ENCODE results near the gene RAB10.

Gene RAB10

DNA sequence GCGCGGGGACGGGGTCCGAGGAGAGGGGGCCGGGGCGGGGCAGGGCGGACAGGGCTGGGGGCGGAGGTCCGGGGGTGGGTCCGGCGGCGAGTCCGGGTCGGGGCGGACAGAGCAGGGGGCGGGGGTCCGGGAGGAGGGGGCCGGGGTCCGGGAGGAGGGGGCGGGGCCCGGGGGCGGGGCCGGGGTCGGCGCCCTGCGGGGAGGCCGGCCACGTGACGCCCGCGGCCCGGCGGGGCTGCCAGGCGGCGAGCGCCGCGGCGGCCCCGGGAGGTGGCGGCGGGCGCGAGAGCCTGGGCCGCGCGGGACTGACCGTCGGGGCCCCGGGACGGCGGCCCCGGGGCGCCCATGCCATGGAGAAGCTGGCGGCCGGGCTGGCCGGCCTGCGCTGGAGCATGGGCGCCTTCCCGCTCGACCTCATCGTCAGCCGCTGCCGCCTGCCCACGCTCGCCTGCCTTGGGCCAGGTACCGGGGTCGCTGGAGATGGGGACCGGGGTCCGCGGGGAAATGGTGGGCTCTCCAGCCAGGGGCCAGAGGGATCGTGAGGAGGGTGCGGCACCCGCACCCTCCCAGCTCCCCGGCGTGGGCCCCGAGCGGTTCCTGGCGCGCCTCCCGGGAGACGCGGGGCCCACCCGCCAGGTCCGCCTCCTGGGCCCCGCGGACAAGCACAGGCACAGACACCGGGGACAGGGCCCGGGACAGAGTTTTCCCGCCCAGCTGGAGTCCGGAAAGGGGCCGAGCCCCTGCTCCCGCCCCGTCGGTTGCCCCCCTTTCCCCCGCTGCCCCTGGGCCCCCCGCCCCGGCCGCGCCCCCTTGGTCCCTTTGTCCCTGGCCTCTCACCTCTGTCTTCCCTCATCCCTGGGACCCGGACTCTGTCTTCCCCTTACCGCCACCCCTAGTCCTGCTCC is 139.2 kb downstream of the RAB10 start, which contains the start of gene GAREM2:
GAREM2 (plus strand) TSS at position 218 of the 905 bp plus-strand sequence; CDS start at position 351, 133 bp downstream.
- Histone ChIP-seq H3K36me3 (ENCODE audit: control insufficient read depth, insufficient read depth, low read length) (peaks cover 4% of the 10 kb centered on the region; the same call in 1 of the 2 replicates), H3K27me3 (ENCODE audit: control insufficient read depth, insufficient read depth, low read length) (peaks cover 25% of the 10 kb centered on the region), H3K4me1 (ENCODE audit: control insufficient read depth, insufficient read depth, low read length) (peaks cover 12% of the 10 kb centered on the region), H3K9me3 (ENCODE audit: control insufficient read depth, insufficient read depth, low read depth, low read length) (no peaks in the 10 kb centered on the region), H3K27ac (ENCODE audit: low read depth, low read length) (no peak within 1 kb of the TSS), H3K4me3 (ENCODE audit: low read depth, low read length) (peak within 1 kb of the TSS; percentile 70), H3K9ac (ENCODE audit: low read length) (peak within 1 kb of the TSS; percentile 52)

DNA sequence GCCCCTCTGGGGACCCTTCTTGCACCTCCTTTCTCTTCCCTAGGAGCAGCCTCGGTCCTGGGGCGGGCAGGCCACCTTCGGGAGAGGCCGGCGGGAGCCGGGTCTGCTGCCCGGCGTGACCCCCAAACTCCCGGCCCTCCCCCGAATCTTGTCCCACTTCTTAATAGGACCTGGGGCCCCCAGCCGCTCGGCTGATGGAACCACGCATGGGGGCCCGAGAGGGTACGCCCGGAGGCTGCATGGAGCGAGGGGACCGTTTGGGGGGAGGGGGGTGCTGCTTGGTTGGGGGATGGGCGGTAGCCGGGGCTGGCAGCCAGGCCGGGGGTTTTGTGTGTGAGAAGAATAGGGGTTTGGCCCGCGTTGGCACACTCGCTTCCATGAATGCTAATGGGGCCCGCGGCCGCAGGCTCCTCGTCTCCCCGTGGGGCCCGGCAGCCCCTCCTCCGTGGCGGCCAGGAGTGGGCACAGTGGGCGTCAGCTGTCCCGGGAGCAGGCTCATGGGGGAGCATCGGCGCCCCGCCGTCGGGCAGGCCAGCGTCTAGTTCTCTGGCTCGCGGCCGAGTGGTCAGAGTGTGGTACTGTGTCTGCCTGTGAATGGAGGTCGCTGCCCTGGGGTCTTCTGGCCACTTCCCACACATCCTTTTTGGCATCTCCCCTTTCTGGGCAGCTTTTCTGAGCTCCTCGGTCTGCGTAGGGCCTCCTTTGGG is 140.0 kb downstream of the RAB10 start:
- Histone ChIP-seq H3K4me1 (ENCODE audit: control insufficient read depth, insufficient read depth, low read length) (peaks cover 12% of the 10 kb centered on the region), H3K9me3 (ENCODE audit: control insufficient read depth, insufficient read depth, low read depth, low read length) (no peaks in the 10 kb centered on the region), H3K27ac (ENCODE audit: low read depth, low read length) (no peak overlapping the region), H3K4me3 (ENCODE audit: low read depth, low read length) (peak overlapping the region; percentile 70), H3K27me3 (ENCODE audit: control insufficient read depth, insufficient read depth, low read length) (peaks cover 25% of the 10 kb centered on the region), H3K9ac (ENCODE audit: low read length) (no peak overlapping the region), H3K36me3 (ENCODE audit: control insufficient read depth, insufficient read depth, low read length) (peaks cover 4% of the 10 kb centered on the region; the same call in 1 of the 2 replicates)

DNA sequence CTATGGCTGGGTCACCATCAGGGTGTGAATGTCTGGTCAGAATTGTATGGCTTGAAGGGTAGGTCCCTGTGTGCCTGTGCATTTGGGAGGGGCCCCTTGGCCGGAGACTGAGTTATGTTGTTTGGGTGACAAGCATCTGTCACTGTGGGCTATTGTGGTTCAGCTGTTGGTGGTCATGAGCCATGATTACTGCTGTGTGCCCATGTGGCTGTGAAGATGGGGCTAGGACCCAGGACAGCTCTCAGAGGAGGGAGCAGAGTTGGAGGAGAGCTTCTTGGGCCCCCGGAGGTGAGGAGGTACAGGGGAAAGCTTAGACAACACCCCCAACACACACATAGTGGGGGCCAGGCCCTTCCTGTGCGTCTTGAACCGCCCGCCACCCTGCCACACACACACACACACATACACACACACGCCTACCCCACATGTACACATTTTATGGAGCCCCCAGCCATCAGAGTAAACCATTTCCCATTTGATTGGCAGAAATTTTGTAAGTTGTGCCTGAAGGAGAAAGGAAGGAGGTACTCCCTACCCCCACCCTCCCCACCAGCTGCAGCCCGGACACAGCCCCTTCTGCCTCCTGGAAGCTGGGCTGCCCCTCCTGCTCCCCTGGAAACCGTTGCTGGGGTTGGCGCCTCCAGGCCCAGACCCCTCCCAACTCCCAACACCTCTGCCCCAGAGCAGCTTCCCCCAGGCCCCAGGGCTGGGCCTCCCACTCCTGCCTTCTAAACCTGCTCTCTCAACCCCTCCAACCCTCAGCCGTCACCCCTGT is 141.0 kb downstream of the RAB10 start:
- H3K9ac ChIP-seq (ENCODE audit: low read length) = no peak overlapping the region
- H3K27ac ChIP-seq (ENCODE audit: low read depth, low read length) = no peak overlapping the region
- H3K4me3 ChIP-seq (ENCODE audit: low read depth, low read length) = peak overlapping the region; percentile 70
- H3K27me3 ChIP-seq (ENCODE audit: control insufficient read depth, insufficient read depth, low read length) = peaks cover 25% of the 10 kb centered on the region
- H3K9me3 ChIP-seq (ENCODE audit: control insufficient read depth, insufficient read depth, low read depth, low read length) = no peaks in the 10 kb centered on the region
- H3K4me1 ChIP-seq (ENCODE audit: control insufficient read depth, insufficient read depth, low read length) = peaks cover 19% of the 10 kb centered on the region
- peaks cover 4% of the 10 kb centered on the region; the same call in 1 of the 2 replicates for H3K36me3 ChIP-seq (ENCODE audit: control insufficient read depth, insufficient read depth, low read length)

DNA sequence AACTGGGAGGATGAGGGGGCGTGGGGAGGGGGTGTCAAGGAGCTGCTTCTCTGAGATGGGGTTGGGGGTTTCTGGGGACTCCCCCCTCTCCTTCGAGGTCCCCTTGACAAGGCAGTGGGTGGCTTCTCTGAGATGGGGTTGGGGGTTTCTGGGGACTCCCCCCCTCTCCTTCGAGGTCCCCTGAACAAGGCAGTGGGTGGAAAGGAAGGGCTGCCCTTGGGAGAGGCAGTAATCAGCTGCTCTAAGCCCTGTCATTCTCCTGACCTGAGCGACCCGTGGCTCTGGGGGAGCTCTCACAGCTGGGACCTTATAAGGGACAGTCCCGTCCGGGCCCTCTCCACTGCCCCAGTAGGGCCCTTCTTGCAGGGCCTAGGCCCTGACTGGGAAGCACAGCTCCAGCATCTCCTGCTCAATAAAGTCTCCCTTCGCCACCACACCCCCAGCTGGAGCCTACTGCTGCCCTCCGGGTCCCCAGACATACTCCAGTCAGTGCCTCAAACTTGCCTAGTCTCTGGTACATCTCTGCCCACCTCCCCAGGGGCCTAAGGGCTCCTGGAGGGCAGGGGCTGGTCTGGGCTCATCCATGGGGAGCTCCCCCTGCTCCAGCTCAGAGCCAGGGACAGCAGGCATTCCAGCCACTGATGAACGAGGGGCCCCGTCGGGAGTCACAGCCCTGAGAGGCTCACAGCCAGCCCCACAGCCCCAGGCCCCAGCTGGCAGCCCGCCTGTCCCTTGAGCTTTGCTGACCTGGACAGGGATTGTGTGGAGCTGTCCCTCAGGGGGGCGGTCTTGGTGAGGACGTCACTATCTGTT is 141.8 kb downstream of the RAB10 start:
- no peak overlapping the region for H3K9ac ChIP-seq (ENCODE audit: low read length)
- peaks cover 30% of the 10 kb centered on the region for H3K27me3 ChIP-seq (ENCODE audit: control insufficient read depth, insufficient read depth, low read length)
- no peak overlapping the region for H3K27ac ChIP-seq (ENCODE audit: low read depth, low read length)
- no peak overlapping the region for H3K4me3 ChIP-seq (ENCODE audit: low read depth, low read length)
- peaks cover 4% of the 10 kb centered on the region; the same call in 1 of the 2 replicates for H3K36me3 ChIP-seq (ENCODE audit: control insufficient read depth, insufficient read depth, low read length)
- H3K9me3 ChIP-seq (ENCODE audit: control insufficient read depth, insufficient read depth, low read depth, low read length) = no peaks in the 10 kb centered on the region
- H3K4me1 ChIP-seq (ENCODE audit: control insufficient read depth, insufficient read depth, low read length) = peaks cover 24% of the 10 kb centered on the region

DNA sequence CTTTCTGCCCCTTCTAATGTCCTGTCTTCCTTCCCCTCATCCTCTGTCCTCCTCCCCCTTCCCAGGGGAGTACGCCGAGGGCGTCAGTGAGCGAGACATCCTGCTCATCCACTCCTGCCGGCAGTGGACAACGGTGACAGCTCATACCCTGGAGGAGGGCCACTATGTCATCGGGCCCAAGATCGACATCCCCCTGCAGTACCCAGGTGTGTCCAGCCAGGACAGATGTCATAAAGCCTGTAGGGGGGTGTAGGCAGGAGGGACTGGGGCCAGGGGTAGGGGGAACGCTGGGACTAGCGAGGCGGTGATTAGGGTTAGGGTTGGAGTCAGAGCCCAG is 142.4 kb downstream of the RAB10 start:
- Histone ChIP-seq H3K4me3 (ENCODE audit: low read depth, low read length) (no peak overlapping the region), H3K36me3 (ENCODE audit: control insufficient read depth, insufficient read depth, low read length) (peaks cover 4% of the 10 kb centered on the region; the same call in 1 of the 2 replicates), H3K27ac (ENCODE audit: low read depth, low read length) (no peak overlapping the region), H3K27me3 (ENCODE audit: control insufficient read depth, insufficient read depth, low read length) (peaks cover 30% of the 10 kb centered on the region), H3K9me3 (ENCODE audit: control insufficient read depth, insufficient read depth, low read depth, low read length) (no peaks in the 10 kb centered on the region), H3K4me1 (ENCODE audit: control insufficient read depth, insufficient read depth, low read length) (peaks cover 24% of the 10 kb centered on the region), H3K9ac (ENCODE audit: low read length) (no peak overlapping the region)

DNA sequence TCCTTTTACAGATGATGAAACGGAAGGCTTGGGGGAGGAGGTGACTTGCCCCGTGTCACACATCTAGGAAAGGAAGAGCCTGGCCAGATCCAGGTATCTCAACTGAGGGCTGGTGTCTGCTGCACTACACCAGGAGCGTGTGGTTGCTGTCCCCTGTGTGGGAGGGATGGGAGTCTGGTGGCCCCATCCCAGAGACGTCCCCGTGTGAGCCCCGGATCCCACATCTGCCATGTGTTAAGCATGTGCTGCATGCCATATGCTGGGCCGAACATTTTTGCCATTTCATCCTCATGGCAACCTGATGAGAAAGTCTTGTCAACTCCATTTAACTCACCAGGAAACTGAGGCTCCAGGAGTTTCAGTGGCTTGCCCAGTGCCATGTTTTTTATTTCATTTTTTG is 143.2 kb downstream of the RAB10 start:
- Histone ChIP-seq H3K27me3 (ENCODE audit: control insufficient read depth, insufficient read depth, low read length) (peaks cover 30% of the 10 kb centered on the region), H3K9ac (ENCODE audit: low read length) (no peak overlapping the region), H3K9me3 (ENCODE audit: control insufficient read depth, insufficient read depth, low read depth, low read length) (no peaks in the 10 kb centered on the region), H3K36me3 (ENCODE audit: control insufficient read depth, insufficient read depth, low read length) (peaks cover 4% of the 10 kb centered on the region; the same call in 1 of the 2 replicates), H3K27ac (ENCODE audit: low read depth, low read length) (no peak overlapping the region), H3K4me1 (ENCODE audit: control insufficient read depth, insufficient read depth, low read length) (peaks cover 24% of the 10 kb centered on the region), H3K4me3 (ENCODE audit: low read depth, low read length) (no peak overlapping the region)

DNA sequence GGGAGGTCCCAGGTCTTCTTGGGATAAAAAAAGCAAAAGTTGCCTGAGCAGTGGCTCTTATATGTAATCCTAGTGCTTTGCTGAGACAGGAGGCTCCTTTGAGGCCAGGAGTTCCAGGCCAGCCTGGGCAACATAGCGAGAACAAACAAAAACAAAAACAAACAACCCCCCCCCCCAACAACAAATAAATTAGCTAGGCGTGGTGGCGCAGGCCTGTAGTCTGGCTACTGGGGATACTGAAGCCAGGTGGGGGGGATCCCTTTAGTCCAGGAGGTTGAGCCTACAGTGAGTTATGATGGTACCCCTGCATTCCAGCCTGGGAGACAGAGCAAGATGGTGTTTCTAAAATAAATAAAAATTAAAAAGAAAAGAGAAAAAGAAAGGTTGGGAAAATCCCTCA is 144.4 kb downstream of the RAB10 start:
- H3K27me3 ChIP-seq (ENCODE audit: control insufficient read depth, insufficient read depth, low read length) = peaks cover 36% of the 10 kb centered on the region
- no peak overlapping the region for H3K9ac ChIP-seq (ENCODE audit: low read length)
- H3K9me3 ChIP-seq (ENCODE audit: control insufficient read depth, insufficient read depth, low read depth, low read length) = no peaks in the 10 kb centered on the region
- H3K4me1 ChIP-seq (ENCODE audit: control insufficient read depth, insufficient read depth, low read length) = peaks cover 24% of the 10 kb centered on the region
- no peak overlapping the region for H3K27ac ChIP-seq (ENCODE audit: low read depth, low read length)
- peaks cover 4% of the 10 kb centered on the region; the same call in 1 of the 2 replicates for H3K36me3 ChIP-seq (ENCODE audit: control insufficient read depth, insufficient read depth, low read length)
- H3K4me3 ChIP-seq (ENCODE audit: low read depth, low read length) = peak overlapping the region; percentile 69

DNA sequence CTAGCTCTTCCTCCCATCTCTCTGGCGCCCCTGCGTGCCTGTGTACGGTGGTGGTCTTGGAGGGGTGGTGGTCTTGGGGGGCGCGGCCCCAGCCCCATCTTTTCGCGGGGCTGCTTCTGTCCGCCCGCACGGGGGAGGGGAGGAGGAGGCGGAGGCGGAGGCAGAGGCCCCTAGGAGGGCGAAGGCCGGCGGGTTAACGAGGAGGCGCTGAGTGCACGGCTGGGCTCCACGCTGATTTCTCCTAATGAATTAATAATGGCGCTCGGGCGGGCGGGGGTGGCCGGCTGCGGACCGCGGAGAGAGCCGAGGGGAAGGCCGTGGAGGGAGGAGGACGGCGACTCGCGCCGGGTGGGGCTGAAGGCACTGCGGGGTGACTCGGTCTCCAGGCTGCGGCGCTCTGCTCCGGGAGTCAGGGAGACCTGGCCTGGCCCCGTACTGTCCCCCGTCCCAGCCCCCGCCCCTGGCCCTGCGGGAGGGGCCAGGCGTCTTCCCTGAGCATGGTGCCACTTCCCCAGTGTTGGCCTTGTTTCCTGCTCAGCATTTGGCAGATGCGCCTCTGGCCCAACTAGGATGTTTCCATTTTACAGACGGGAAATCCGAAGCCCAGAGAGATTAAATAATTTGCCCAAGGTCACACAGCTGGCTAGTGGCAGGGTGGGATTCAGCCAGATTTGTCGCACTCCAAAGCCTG is 145.0 kb downstream of the RAB10 start:
- Histone ChIP-seq H3K4me1 (ENCODE audit: control insufficient read depth, insufficient read depth, low read length) (peaks cover 24% of the 10 kb centered on the region), H3K9ac (ENCODE audit: low read length) (peak overlapping the region; percentile 5), H3K27ac (ENCODE audit: low read depth, low read length) (no peak overlapping the region), H3K27me3 (ENCODE audit: control insufficient read depth, insufficient read depth, low read length) (peaks cover 37% of the 10 kb centered on the region), H3K36me3 (ENCODE audit: control insufficient read depth, insufficient read depth, low read length) (peaks cover 4% of the 10 kb centered on the region; the same call in 1 of the 2 replicates), H3K4me3 (ENCODE audit: low read depth, low read length) (peak overlapping the region; percentile 69), H3K9me3 (ENCODE audit: control insufficient read depth, insufficient read depth, low read depth, low read length) (no peaks in the 10 kb centered on the region)

DNA sequence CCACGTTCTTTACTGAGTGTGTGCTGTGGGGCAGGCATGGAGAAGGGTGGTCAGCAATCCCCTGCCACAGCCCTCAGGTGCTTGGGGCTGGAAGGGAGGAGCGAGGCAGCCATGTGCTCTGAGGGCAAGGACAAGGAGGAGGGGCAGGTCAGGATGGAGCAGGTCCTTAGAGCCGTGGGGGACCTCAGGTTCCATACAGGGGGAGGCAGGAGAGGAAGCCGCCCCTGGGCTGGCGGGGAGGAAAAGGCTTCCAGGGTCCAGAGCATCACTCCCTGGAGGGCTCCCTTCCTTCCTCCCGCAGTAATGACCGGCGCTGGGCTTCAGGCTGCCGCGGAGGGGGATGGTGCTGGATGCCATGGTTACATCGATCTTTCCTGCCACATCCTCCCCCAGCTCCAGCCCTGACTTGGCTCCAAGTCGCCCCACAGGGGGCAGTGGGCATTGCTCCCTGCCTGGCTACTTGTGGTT is 145.6 kb downstream of the RAB10 start:
- H3K4me1 ChIP-seq (ENCODE audit: control insufficient read depth, insufficient read depth, low read length) = peaks cover 22% of the 10 kb centered on the region
- no peak overlapping the region for H3K27ac ChIP-seq (ENCODE audit: low read depth, low read length)
- H3K27me3 ChIP-seq (ENCODE audit: control insufficient read depth, insufficient read depth, low read length) = peaks cover 37% of the 10 kb centered on the region
- peak overlapping the region; percentile 69 for H3K4me3 ChIP-seq (ENCODE audit: low read depth, low read length)
- H3K36me3 ChIP-seq (ENCODE audit: control insufficient read depth, insufficient read depth, low read length) = peaks cover 4% of the 10 kb centered on the region; the same call in 1 of the 2 replicates
- no peaks in the 10 kb centered on the region for H3K9me3 ChIP-seq (ENCODE audit: control insufficient read depth, insufficient read depth, low read depth, low read length)
- H3K9ac ChIP-seq (ENCODE audit: low read length) = peak overlapping the region; percentile 5

Measured in HUES6 (cell line).